GM18508 (cell line): ENCODE measurements around the gene DYNLT1.
"Not testable (repeated sequence)": the region's sequence is repeated elsewhere in the genome, so short reads cannot be mapped to it uniquely, and the experiment has no call there.

Experiments
- ATAC-seq: cut with Tn5 transposase; IDR thresholded peaks from one replicate; pipeline ENCODE4 v1.9.1; 2021; ENCODE audit warnings: moderate number of reproducible peaks; ENCODE audit not compliant: insufficient read depth, unreplicated experiment

Gene DYNLT1

GRCh38 chr6:158645064-158646022 lies 800 bp upstream of the DYNLT1 start:
- ATAC-seq, result no peak

GRCh38 chr6:158643836-158644230 lies 710 bp downstream of the DYNLT1 start:
- ATAC-seq, result no peak

- no peak for ATAC-seq
Observed at GRCh38 chr6:158642097-158642601, 2.4 kb downstream of the DYNLT1 start.

- ATAC-seq, result no peak
Observed at GRCh38 chr6:158640519-158640918, 4.0 kb downstream of the DYNLT1 start.

GRCh38 chr6:158639056-158639455 lies 5.5 kb downstream of the DYNLT1 start:
- ATAC-seq, result no peak

- ATAC-seq, result no peak
Observed at GRCh38 chr6:158638324-158638854, 6.2 kb downstream of the DYNLT1 start.

- ATAC-seq, result no peak
Observed at GRCh38 chr6:158636778-158637177, 7.8 kb downstream of the DYNLT1 start.

- no peak for ATAC-seq
Observed at GRCh38 chr6:158635427-158636073, 9.0 kb downstream of the DYNLT1 start.

GRCh38 chr6:158634695-158635426 lies 9.7 kb downstream of the DYNLT1 start:
- no peak for ATAC-seq

- no peak for ATAC-seq
Observed at GRCh38 chr6:158633127-158633526, 11.4 kb downstream of the DYNLT1 start.

GRCh38 chr6:158632538-158633119 lies 11.9 kb downstream of the DYNLT1 start:
- ATAC-seq, result not testable (repeated sequence)

GRCh38 chr6:158631678-158632537 lies 12.6 kb downstream of the DYNLT1 start:
- ATAC-seq, result no peak

GRCh38 chr6:158630938-158631616 lies 13.5 kb downstream of the DYNLT1 start:
- ATAC-seq, result no peak

- no peak for ATAC-seq
Observed at GRCh38 chr6:158629367-158630221, 14.9 kb downstream of the DYNLT1 start.

- no peak for ATAC-seq
Observed at GRCh38 chr6:158628542-158628941, 16.0 kb downstream of the DYNLT1 start.

- no peak for ATAC-seq
Observed at GRCh38 chr6:158627940-158628211, 16.7 kb downstream of the DYNLT1 start.

- ATAC-seq, result no peak
Observed at GRCh38 chr6:158627168-158627939, 17.2 kb downstream of the DYNLT1 start.
